Measurements from ENCODE around the gene MYBPC2. TPM values are rescaled to one million over a fixed set of nuclear protein-coding genes. Genes with fewer than 3 reads are reported as not detected.

The MYBPC2 gene
- total RNA-seq, 1 donor from 2014 or later, result 0.07 TPM

DNA sequence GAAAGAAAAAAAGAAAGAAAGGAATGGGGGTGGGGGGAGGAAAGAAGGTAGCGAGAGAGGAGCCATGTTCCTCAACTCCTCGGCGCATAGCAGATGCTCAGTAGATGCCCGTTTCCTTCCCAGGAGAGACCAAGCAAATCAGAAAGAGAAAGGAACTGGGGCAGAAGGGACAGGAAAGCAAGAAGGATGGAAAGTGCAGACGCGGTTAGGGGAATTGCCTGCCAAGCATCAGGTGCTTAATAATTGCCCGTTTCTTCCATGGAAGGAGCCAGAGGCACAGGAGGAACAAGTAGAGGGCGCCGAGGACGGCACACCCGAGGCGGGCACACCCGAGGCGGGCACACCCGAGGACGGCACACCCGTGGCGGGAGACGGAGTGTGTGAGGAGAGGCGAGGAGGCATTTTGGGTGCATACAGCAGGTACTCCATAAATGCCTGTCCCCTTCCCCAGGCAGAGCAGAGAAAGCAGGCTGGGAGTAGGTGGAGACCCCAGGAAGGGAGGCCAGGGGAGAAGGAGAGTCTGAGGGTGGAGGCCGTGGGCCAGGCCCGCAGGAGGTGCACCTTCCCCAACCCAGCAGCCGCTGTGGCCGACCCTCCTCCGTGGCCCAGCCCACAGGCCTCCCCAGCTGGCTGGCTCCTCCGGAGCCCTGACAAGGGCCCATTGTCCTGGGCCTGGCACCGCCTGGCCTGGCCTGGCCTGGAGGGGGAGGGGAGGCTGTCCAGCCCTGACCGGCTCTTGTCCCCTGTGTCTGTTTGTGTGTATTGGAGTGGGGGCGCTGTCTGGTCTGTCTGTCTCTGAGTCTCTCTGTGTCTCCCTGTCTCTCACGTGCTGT, 63.7 kb downstream of the MYBPC2 start:
- intact Hi-C loops (cut with micrococcal nuclease), result no loop called here

DNA sequence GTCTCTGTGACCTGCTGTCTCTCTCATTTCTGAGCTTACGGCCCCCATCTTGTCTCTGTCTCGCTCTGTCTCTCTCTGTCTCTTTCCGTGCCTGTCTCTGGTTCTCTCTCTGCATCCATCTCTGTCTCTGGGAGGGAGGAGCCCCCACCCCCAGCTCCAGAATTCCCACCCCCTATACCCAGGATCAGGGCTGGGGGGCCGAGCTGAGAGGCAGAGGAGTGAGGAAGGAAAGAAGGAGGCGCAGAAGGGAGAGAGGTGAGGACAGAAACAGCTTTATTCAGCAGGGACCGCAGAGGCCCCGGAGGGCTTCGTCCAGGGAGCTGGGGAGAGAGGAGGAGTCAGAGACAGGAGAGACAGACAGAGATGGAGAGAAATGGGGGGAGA, 64.3 kb downstream of the MYBPC2 start:
- intact Hi-C loops (cut with micrococcal nuclease), result no loop called here

DNA sequence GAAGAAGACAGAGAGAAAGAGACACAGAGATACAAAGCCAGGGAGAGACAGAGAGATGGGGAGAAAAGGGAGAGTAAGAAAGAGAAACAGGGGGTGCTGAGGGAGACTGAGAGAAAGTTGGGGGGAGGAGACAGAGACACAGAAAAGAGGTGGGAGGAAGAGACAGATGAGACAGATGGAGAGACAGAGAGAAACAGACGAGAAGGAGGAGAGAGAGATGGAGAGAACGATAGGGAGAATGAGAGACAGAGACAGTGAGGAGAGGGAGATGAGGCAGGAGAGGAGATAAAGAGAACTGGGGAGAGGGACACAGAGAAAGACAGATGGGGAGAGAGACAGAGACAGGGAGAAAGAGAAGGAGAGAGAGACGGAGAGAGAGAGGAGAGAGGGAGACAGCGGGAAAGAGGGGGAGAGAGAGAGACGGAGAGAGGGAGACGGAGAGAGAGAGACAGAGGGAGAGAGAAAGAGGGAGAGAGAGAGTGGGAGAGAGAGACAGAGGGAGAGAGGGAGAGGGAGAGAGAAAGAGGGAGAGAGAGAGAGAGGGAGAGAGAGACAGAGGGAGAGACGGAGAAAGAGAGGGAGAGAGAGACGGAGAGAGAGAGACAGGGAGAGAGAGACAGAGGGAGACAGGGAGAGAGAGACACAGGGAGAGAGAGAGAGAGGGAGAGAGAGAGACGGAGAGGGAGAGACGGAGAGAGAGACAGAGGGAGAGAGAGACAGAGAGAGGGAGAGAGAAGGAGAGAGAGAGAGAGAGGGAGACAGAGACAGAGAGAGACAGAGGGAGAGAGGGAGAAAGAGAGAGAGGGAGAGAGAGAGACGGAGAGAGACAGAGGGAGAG, 65.7 kb downstream of the MYBPC2 start:
- intact Hi-C loops (cut with micrococcal nuclease), result no loop called here

DNA sequence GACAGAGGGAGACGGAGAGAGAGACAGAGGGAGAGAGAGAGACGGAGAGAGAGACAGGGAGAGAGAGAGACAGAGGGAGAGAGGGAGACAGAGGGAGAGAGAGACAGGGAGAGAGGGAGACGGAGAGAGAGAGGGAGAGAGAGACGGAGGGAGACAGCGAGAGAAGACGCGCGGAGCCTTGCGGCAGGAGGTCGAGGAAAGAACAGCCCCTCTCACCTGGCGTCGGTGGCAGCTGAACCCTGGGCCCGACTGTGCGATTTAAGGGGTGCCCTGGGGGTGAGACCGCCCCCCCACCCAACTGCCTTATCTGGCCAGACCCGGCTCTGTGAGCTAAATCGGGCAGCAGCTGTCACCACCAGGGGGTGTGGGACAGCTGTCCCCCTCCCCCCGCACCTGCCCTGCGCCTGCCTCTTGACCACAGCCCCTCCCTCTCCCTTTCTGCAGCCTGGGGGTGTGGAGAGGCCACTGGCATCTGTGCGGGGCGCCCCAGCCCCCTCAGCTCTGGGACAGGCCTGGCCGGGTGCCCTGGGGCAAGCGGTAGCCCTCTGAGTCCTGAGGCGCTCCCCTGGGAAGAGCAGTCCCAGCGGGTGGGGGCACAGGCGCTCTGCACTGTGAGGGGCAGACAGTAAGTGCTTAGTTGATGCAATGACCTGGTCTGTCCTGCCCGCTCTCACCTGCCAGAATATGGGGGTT, 67.5 kb downstream of the MYBPC2 start:
- intact Hi-C loops (cut with micrococcal nuclease), result no loop called here

DNA sequence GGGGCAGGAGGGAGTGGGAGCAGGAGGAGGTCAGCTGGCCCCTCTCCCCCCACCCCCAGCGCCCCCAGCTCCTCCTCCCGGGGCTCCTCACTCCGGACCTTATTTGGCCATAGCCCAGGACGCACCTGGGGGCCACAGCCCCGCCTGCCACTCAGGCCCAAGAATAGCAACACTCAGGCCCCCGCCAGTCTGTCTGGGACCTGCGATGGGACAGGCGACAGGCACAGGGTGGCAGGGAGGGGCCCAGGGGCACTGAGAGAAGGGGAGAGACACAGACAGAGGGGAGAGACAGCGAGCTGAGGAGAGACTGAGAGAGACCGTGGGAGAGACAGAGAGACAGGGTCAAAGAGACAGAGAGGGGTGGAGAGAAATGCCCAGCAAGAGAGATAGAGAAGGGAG, 68.1 kb downstream of the MYBPC2 start:
- intact Hi-C loops (cut with micrococcal nuclease), result no loop called here

DNA sequence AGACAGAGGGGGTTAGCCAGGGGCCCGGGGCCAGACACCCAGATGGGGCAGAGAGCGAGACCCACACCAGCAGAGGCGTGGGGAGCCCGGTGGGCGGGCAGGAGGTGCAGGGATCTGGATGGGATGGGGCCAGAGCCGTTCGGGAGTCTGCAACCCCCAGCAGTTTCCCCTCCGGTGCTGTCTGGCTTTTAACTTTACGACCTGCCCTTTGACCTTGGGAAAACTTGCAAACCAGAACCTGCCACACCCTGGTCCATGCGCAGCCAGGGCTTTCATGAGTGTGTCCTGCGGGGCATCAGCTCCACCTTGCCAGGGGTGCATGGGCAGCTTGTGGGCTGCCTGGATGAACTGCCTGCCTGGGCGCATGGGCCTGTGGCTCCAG, 68.5 kb downstream of the MYBPC2 start:
- intact Hi-C loops (cut with micrococcal nuclease), result no loop called here

DNA sequence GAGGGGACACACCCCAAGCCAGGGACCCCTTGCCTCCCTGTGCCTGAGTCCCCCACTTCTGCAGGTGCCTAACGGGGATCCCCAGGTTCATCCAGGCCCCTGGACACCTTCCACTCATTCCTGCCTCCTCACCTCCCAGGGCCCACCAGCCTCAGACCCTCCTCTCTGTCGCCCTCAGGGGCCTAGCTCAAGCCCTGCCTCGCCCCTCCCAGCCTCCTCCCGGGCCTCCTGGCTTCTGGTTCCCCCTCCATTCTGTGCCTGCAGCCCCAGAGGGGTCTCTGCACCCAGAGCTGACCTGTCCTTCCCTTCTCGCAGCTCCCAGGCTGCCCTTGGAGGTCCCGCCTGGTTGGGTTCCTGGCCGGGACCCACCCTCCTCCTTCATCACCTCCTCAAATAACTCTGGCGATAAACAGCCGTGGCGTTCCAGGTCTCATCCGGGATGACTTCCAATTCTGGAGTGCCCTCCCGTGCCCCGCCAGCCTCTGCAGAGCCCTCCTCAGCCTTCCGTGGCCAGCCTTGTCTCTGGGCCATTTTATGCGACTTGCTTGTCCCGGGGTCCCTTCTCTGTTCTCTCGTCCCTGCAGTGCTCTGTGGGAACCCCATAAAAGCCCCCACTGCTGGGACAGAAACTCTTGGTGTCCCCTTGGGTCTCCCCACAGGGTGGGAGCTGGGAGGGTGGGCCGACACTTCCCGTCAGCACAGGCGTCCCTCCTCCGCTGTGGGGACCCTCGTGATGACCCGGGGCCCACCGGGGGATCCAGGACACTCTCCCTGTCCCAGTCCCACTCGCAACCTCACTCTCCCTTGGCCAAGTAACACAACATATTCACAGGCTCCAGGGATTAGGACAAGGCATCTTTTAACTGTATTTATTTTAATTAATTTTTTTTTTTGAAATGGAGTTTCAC, 69.1 kb downstream of the MYBPC2 start:
- intact Hi-C loops (cut with micrococcal nuclease), result no loop called here

DNA sequence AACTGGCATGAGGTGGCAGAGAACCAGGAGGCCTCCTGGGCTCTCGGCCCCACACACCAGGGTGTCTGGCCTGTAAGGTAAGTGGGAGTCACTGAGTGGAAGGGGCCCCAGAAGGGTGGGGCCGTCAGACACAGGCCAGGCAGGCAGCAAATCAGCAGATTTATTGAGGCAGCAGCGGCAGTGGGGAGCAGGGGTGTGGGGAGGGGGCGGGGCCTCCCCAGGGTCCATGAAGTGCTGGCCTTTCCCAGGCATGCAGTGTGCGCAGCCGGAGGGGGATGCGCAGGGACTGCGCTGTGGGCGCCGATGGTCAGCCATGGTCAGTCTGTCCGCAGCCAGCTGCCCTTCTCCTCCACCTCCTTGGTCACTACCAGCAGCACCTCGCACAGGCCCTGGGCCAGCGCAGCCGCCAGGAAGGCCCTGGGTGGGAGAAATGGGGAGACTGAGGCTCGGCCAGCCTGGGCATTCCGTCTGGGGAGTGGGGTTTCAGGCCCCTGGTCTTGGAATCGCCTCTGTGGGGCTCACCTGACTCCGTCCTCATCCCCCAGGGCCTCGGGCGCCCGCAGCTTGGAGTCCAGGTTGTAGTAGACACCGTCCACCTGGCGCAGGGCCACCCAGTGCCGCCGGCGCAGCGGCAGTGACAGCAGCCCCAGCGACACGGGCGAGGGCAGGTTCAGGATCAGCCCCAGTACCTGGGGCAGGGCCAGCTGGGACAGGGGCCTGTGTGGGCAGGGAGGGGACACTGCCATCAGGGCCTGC, 73.3 kb downstream of the MYBPC2 start:
- intact Hi-C loops (cut with micrococcal nuclease), result no loop called here

DNA sequence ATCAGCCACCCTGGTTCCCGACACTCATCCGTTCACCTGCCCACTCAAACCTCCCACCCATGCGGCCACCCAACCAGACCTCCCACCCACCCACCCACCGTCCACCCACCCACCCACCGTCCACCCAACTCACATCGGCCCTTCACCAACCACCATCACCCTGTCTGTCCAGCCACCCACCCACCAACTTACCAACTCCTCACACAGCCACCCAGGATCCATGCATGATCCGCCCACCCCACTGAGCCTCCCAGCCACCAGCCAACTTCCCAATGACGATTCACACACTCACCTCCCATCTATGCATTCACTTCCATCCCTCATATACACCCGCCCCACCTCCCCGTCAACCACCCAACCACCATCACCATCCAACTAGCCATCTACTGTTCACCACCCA, 74.0 kb downstream of the MYBPC2 start:
- intact Hi-C loops (cut with micrococcal nuclease), result no loop called here

DNA sequence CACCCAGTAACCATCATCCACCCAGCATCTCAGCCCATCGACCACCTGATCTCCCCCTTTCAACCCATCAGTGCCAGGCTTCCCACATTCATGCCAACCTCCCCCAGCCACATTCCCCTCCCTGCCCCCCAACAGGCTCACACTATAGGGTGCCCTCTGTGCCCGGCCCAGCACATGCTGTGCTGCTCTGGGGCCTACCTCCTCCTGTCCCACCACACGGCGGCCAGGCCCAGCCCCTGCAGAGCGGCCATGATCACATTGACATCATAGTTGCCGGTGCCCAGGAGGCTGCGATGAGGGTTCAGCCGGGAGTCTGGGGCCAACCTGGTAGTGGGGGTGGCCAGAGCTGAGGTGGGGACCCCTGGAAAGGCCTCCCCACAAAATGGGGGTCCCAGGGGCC, 74.7 kb downstream of the MYBPC2 start:
- intact Hi-C loops (cut with micrococcal nuclease), result no loop called here

DNA sequence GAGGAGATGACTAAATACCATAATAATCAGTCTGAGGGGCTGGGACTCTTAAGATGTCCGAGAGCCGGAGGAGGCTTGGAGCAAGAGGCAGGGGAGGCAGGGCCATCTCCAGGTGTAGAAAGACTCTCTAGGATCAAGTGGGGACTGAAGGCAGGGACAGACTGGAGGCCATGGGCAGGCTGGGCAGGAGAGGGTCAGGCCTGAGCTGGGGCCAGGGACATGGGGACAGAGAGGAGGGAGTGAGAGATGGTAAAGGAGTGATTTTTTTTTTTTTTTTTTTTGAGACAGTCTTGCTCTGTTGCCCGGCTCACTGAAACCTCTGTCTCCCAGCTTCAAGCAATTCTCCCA, 76.1 kb downstream of the MYBPC2 start:
- intact Hi-C loops (cut with micrococcal nuclease), result no loop called here

DNA sequence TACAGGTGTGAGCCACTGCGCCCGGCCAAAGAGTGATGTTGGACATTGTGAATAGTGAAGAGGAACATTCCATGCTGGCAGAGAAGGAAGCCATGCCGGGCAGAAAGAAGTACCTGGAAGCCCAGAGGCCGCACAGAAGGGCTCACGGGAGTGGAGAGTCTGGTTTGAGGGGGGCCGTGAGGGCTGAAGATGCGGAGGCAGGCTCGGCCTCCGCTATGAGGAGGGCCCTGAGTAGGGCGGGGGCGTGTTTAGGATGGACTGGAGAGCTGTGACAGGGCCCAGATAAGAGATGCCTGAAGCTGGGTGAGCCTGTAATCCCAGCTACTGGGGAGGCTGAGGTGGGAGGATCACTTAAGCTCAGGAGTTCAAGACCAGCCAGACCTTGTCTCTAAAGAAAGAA, 76.7 kb downstream of the MYBPC2 start:
- intact Hi-C loops (cut with micrococcal nuclease), result no loop called here

DNA sequence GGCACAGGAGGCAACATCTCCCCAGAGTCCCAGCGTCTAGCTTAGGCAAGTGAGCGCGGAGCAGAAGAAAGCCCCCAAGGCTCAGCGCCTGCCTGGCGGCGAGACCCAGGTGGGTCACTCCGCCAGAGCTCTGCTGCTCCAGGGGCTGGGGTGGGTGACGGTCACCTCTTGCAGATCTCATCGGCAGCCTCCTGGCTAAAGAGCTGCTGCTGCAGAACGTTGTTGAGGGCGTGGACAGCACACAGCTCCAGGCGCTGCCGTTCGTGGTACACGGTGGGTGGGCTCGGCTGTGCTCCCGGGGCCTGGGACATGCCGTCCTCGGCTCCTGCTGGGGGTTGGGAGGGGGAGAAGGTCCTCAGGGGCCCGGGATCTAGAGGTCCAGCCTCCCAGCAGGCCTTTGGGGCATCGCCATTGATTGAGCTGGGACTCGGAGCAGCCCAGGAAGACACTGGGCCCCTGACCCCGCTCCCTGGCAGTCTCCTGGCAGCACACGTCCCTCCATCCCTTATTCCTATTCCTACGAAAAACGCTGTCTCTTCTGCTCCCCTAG, 77.5 kb downstream of the MYBPC2 start:
- intact Hi-C loops (cut with micrococcal nuclease), result loop anchor here (2.0 kb wide), 1 partner anchor 141 kb away; no protein-coding TSS in a partner anchor

DNA sequence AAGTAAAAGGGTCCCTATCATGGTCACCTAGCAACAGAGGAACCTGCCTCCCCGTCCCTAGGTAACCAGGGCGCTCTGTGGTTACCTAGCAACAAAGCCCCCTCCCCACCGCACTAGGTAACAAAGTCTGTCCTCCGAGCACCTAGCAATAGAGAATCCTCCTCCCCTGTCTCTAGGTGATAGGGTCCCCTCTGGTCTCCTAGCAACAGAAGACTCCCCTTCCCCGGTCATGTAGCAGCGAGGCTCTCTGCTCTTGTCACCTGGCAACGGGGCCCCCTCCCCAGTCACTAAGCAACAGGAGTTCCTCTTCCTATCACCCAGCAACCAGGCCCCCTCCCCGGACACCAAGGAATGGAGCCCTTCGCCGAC, 78.0 kb downstream of the MYBPC2 start:
- intact Hi-C loops (cut with micrococcal nuclease), result loop anchor here (1.0 to 2.0 kb wide), 7 partner anchors 34 to 598 kb away; partner anchors contain the start of genes CTU1, EMC10, GARIN5A and NR1H2

DNA sequence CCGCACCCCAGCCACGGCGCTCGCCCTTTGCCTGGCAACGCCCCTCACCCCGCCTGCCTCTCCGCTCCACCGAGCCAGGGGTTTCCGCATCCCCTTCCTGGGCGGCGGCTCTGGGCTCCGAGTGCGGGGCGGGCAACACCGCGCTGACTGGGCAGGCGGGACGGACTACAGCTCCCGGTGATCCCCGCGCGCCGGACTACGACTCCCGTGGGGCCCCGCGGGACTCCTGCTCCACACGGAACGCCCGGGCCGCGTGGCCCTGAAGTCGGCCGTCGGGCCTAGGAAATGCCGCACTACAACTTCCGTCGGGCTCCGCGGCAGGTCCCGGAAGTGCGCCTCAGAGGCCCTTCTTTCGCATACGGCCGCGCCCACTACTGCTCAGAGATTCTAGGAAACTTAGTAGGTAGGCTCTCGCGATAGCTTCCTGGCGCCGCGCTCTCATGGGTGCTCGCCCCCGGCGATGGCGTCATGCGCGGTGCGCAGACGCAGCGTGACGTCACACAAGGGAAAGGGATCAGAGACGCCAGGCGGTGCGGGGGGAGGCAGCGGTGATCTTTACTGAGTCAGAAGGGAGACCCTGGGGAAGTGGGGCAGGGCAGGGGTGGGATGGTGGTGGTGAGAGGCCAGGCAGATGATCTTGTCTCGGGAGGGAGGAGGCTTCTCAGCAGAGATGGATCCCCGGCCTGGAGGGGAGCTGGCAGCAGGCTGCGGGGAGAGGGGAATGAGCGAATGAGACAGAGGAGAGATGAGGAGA, 78.6 kb downstream of the MYBPC2 start, which contains the start of gene JOSD2:
Gene JOSD2, minus strand, starts transcription at position 123 of the 754 bp plus-strand sequence. CDS start 760 bp downstream, outside the sequence.
- intact Hi-C loops (cut with micrococcal nuclease), result loop anchor here (1.0 to 2.0 kb wide), 7 partner anchors 35 to 597 kb away; partner anchors contain the start of genes CTU1, EMC10, GARIN5A and NR1H2

DNA sequence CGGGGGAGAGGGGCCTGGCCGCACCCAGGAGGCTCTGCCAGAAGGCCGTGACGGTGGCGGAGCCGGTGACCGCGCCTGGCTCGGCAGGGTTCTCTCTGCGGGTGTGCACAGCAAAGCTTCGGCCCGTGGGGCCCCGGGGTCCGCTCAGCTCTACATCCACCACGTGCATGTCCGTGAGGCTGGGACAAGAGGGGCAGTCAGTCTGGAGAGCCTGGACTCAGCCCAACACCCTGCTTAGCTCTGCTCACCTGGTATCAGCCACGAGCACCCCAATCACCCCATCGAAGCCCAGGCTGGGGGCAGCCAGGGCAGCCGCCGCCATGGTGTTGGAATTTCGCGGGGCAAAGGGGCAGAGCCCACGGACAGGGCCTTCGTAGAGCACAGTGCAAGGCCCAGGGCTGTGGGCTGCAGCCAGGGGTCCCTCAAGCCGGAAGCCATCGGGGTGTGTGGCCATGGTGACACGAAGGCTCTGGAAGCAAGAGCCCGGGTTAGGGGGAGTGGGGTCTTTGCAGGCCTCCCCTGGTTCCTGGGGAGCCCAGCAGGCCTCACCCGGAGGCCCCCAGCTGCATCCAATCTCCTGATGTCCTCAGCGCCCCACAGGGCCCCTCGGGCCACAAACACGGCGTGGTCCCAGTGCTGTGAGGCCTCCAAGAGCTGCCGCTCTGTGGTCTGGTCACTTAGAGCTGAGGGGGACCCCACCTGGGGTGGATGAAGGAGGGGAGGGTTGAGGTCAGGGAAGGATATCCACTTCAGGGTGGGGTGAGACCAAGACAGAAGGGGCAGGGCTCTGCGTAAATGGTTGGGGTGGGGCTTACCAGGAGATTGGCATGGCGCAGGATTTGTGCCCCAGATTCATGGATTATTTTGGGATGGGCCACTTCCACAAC, 79.7 kb downstream of the MYBPC2 start:
- intact Hi-C loops (cut with micrococcal nuclease), result no loop called here

DNA sequence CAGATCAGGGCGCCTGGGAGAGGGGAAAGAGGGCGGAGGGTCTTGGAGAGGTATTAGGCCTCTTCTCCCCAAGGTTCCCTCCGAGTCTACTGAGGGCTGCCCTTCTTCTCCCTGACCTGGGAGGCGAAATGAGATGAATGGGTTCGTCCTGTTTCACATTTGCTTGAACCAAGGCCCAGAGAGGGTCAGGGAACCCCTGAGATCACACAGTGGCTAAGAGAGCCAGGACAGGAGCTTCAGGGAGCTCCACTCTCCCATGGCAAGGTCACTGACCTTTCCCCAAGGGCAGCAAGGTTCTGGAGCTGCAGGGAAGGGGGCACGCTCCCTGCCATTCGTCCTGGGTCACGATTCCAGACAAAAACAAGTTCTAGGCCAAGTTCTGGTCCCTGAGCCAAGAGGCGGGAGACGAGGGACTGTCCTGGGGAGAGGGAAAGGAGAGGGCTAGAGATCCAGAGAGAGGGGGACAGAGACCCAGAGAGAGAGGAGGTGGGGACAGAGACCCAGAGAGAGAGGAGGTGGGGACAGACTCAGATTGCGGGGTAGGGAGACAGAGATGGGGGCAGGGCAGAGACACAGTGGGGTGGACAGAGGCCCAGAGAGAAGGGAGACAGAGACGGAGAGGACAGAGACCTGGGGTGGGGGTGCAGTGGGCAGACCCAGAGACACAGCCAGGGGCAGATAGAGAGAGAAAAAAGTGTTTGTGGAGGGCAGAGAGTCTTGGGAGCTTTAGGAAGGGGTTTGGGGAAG, 80.5 kb downstream of the MYBPC2 start:
- intact Hi-C loops (cut with micrococcal nuclease), result no loop called here

All from T-helper 2 cell treated with Interferon-gamma antibody and Interleukin-4, amounts not matched to agents 100 ng/mL and 5 ng/mL, for 36 hours (primary cell).